GM21390 (cell line): ENCODE results near the gene ZNF652.

ENCODE experiments used
- ATAC-seq: cut with Tn5 transposase; IDR thresholded peaks from one replicate; pipeline ENCODE4 v1.9.1; 2021; ENCODE audit not compliant: unreplicated experiment

Gene ZNF652

DNA sequence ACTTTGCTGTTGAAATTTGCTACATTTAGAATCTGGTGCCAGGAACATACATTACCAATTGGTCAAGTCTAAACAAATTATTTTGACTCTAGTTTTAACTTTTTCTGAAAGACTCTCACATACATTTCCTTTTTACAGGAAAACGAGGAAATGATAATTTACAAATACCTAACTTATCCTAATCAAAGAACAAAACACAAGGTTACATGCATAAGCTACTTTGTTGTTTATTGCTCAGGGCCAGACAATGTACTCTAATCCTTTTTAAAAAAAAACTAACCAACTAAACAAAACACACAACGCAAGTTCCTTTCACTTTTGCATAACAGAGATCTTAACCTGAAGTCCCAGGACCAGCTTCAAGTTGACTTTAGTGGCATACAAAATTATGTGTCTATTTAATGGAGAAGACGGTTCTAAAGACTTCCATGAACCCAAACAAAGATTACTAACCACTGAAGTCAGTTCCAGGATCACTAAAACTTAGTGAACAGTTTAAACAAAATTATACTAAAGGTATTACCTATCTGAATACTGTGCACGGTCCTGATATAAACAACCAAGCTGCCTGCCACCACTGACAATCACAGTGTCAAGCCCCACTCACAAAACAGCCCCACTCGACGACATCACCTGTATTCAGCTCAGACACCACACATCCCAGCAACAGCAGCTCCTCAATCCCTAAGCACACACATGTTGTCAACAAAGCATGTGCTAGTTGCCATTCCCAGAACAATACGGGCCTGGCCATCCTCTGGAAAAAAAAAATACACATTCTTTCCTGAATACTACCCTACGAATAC is 1.9 kb downstream of the ZNF652 start:
- no peak for ATAC-seq

GRCh38 chr17:49358641-49359247 is 3.3 kb downstream of the ZNF652 start:
- no peak for ATAC-seq

GRCh38 chr17:49357516-49357915 is 4.5 kb downstream of the ZNF652 start:
- ATAC-seq, result no peak

DNA sequence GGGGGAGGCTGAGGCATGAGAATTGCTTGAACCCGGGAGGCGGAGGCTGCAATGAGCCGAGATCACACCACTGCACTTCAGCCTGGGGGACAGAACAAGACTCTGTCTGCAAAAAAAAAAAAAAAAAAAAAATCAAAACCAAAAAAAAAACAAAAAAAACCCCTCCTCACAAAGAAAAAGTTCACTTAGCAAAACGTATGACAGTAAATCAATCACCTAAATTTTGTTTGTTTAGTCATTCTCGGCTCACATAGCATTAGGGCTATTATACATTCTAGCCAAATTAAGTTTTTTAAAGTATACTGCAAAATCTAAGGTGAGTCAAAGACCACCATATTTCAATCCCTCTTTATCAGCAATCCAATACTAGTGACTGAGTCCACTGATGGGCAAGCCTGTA is 5.7 kb downstream of the ZNF652 start:
- ATAC-seq, result no peak

GRCh38 chr17:49353607-49354006 is 8.4 kb downstream of the ZNF652 start:
- ATAC-seq, result no peak

DNA sequence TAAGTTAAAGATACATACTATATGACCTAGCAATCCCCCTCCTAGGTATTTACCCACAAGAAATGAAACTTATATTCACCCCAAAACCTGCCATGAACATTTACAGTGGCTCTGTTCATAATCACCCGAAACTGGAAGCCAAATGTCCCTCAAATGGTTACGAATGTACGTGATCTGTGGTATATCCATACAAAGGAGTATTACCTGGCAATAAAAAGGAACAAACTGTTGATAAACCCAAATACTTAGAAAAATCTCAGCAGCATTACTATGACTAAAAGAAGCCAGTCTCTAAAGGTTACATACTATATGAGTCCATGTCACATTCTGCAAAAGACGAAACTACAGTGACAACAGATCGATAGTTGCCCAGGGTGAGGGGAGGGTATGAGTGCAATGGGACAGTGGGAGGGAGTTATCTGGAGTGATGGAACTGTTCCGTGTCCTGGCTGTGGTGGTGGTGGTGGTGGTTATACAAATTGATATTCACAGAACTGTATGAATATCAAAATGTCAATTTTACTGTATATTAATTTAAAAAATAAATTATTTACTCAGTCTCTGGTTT is 9.4 kb downstream of the ZNF652 start:
- no peak for ATAC-seq

DNA sequence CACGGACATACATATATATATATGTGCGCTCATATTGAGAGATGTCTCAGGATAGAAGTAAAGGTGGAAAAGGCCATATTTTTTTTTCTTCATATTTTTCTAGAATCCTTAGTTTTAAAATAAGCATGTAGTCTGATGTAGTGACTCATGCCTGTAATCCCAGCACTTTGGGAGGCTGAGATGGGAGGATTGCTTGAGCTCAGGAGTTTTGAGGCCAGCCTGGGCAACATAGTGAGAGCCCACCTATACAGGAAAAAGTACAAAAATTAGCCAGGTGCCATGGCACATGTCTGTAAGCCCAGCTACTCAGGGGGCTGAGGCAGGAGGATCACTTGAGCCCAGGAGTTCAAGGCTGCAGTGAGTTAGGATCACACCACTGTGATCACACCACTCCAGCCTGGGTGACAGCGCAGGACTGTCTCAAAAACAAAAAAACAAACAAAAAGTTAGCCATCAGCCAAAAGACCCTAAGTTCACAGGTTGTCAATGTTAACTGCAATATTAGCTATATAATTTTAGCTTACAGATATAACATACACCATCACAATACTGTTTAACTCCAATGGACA is 10.4 kb downstream of the ZNF652 start:
- no peak for ATAC-seq

DNA sequence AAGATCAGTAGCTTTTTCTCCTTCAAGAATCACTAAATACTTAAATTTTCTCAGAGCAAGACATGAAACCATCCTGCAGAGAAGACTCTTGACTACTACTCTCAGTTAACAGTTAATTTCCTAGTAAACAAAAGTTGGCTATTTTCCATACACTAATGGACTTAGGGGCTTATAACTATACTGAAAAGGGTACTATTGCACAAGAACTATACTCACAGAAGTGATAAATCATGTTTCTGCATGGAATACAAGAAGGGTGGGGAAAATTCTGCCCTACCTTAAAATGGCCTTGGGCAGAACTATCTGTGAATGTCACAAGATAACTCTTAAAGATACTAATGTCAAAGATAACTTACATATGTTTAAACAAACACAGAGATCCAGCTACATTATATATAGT is 12.5 kb downstream of the ZNF652 start:
- no peak for ATAC-seq

DNA sequence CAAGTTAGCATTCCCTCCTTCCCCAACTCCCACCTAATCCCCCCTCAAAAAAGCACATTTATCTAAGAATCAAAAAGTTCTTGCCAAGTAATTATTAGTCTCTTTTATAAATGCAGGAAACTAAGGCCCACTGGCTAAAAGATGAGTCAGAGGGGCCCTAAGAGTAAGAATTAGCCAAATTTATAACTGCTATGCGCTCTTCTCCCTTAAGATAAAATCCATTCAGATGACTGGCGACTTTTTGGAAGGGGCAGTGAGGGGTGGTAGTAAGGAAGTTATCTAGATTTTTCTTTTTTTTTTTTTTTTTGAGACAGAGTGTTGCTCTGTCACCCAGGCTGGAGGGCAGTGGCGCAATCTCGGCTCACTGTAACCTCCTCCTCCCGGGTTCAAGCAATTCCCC is 17.1 kb downstream of the ZNF652 start:
- no peak for ATAC-seq

DNA sequence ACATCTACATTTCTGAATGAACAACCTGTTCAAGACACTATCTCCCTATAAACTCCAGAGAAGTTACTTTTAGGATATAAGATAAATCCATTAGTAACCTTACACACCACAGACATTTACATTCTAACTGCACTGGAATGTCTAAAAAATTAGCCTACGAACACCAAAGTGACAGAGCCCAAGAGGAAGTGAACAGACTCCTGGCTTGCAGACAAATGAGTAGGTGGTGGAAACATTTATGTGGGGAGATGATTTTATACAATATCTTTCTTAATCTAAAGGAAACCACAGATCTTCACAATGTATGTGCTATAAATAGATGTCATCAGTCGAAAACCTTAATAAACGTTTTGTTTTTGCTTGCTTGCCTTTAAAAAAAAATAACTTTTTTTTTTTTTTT is 18.8 kb downstream of the ZNF652 start:
- ATAC-seq, result no peak

DNA sequence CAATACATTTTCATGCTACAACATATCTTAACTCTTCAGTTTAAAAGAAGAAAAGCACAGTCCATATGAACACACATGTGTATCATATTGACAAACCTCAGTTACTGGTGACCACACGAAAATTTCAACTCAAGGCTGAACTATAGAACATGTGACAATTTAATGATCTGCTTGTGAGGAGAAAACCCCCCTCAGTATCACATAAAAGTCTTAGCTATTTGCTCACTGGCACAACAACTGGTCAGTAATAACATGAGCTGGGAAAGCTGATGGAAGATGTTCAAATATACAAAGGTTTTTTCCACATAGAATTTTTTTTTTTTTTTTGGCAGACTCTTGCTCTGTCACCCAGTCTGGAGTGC is 19.5 kb downstream of the ZNF652 start:
- peak; percentile 33 for ATAC-seq

- ATAC-seq, result no peak
Observed at GRCh38 chr17:49341356-49341755, 20.7 kb downstream of the ZNF652 start.

GRCh38 chr17:49339354-49339753 is 22.7 kb downstream of the ZNF652 start:
- no peak for ATAC-seq

- ATAC-seq, result no peak
Observed at GRCh38 chr17:49338883-49339282, 23.2 kb downstream of the ZNF652 start.

DNA sequence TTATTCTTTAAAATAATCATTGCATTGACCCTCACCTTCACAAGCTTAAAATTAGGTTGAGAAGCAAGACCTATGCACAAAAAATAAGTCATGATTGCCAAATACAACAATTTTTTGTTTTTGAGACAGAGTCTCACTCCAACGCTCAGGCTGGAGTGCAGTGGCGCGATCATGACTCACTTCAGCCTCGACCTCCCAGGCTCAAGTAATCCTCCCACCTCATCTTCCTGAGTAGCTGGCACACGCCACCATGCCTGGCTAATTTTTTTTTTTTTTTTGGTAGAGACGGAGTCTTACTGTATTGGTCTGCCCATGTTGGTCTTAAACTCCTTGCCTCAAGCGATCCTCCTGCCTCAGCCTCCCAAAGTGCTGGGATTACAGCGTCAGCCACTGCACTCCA is 24.2 kb downstream of the ZNF652 start:
- ATAC-seq, result no peak

- ATAC-seq, result no peak
Observed at GRCh38 chr17:49334744-49335512, 27.1 kb downstream of the ZNF652 start.

DNA sequence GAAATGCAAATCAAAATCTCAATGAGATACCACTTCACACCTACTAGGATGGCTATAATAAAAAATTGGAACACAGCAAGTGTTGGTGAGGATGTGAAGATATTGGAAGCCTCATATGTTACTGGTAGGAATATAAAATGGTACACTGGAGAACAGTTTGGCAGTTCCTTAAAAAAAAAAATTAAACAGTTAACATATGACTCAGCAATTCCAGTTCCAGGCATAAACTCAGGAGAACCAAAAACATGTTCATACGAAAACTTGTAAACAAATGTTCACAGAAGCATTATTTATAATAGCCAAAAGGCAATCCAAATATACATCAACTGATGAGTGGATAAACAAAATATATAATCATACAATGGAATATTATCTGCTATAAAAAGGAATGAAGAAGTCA is 28.2 kb downstream of the ZNF652 start:
- no peak for ATAC-seq

DNA sequence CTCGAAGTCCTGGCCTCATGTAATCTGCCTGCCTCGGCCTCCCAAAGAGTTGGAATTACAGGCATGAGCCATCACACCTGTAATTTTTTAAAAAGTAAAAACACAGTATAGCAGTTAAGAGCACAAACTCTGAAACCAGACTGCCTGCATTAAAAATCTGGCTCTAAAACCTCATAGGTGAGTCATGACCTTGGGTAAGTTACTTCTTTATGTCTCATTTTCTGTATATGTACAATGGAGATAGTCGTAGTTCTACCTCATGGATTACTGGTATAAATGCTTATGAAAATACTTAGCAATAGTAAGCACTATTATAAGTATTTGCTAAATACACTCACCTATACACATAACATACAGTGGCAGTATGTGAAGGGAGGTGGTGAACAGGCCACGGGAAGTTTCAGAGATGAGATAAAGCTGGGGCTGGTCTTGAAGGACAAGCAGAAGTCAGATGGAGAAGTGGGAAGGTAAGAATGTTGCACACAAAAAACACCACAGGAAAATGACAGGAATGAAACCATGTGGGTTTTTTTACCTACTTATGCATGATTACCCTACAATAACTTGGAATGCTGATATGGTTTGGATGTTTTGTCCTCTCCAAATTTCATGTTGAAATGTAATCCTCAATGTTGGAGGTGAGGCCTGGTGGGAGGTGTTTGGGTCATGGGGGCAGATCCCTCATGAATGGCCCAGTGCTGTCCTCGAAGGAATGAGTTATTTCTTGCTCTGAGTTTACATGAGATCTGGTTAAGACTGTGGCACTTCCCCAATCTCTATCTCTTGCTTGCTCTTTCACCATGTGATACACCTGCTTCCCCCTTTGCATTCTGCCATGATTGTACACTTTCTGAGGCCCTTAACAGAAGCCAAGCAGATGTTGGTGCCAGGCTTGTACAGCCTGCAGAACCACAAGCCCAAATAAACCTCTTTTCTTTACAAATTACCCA is 33.9 kb downstream of the ZNF652 start:
- ATAC-seq, result no peak

GRCh38 chr17:49325980-49326379 is 36.1 kb downstream of the ZNF652 start:
- ATAC-seq, result no peak

- no peak for ATAC-seq
Observed at GRCh38 chr17:49318435-49318965, 43.5 kb downstream of the ZNF652 start.
